PFSK-1 (cell line): ENCODE data around the gene KIAA2012.

Source experiments
- FOXP2 ChIP-seq: optimal IDR thresholded peaks from 2 replicates; pipeline ENCODE3; 2011; ENCODE audit warnings: borderline replicate concordance, control low read depth, inconsistent platforms; ENCODE audit not compliant: insufficient read depth; ENCODE audit errors: extremely low read length, extremely low read depth
- POLR2AphosphoS5 ChIP-seq: IDR thresholded peaks from 2 replicates; pipeline ENCODE4 v1.6.1; 2012; ENCODE audit warnings: low read depth, mild to moderate bottlenecking, control low read depth, low read length, moderate library complexity
- REST ChIP-seq, 2 experiments: IDR thresholded peaks; 2 replicates each; pipeline versions ENCODE4 v1.6.1 to v1.8.0; 2011 to 2012; ENCODE audit warnings: low read depth in 2 of 2, low read length in 2 of 2, control low read depth in 1 of 2, inconsistent platforms in 1 of 2, mild to moderate bottlenecking in 1 of 2, moderate library complexity in 1 of 2; ENCODE audit not compliant: insufficient read depth in 1 of 2
- SIN3A ChIP-seq: IDR thresholded peaks from 2 replicates; pipeline ENCODE4 v1.6.1; 2012; ENCODE audit warnings: mild to moderate bottlenecking, low read length, moderate library complexity, borderline replicate concordance; ENCODE audit not compliant: insufficient read depth
- TAF1 ChIP-seq: IDR thresholded peaks from 2 replicates; pipeline ENCODE4 v1.6.1; 2012; ENCODE audit warnings: low read length, control low read depth, borderline replicate concordance; ENCODE audit not compliant: insufficient read depth

DNA sequence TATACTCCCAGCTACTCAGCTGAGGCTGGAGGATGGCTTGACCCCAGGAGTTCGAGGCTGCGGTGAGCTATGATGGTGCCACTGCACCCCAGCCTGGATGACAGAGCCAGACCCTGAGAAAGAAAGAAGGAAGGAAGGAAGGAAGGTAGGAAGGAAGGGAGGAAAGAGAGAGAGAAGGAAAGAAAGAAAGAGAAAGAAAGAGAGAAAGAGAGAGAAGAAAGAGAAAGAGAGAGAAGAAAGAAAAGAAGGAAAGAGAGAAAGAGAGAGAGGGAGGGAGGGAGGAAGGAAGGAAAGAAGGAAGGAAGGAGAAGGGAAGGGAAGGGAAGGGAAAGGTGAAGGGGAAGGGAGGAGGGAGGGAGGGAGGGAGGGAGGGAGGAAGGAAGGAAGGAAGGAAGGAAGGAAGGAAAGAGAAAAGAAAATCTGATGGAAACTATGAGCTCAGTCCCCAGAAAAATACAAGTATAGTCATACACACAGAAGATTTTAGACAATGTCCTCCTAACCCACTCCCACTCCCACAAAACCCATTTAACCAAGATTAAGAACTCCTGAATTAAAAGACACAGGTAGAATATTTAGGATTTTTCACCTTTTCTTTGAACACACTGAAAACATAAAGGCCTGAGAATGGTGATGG, 23.8 kb upstream of the KIAA2012 start:
- TF ChIP-seq TAF1, result no peak
- TF ChIP-seq REST (IDR thresholded peaks at IDR 0.05; ENCODE audit: insufficient read depth in 1 of 2, low read depth in 2 of 2, low read length in 2 of 2), result no peak
- no peak for TF ChIP-seq POLR2AphosphoS5
- TF ChIP-seq SIN3A, result no peak
- no peak for TF ChIP-seq FOXP2
